Left lung (tissue), 10 donors: ENCODE data around the gene RASGRF1. TPM values are rescaled to one million over a fixed set of nuclear protein-coding genes. Genes with fewer than 3 reads are reported as not detected.
"Not testable (repeated sequence)": the region's sequence is repeated elsewhere in the genome, so short reads cannot be mapped to it uniquely, and the experiment has no call there.

Experiments used
- ATAC-seq: fragments of 200-7000 bp; cut with Tn5 transposase; one replicate; pipeline ENCODE4 v1.9.1; 2020; ENCODE audit warnings: moderate library complexity
- DNase-seq, 4 donors: peaks; one replicate each; pipeline ENCODE4 v3.0.0-alpha.2; 2013 to 2020
- H3K27ac ChIP-seq, 2 donors: fragments of 200-600 bp; sonication (generic) in 1 of 2; one replicate each; pipeline versions ENCODE4 v1.5.0 to v1.8.0; 2020 to 2021
- H3K27me3 ChIP-seq, 2 donors: fragments of 200-600 bp; sonication (generic) in 1 of 2; one replicate each; pipeline versions ENCODE4 v1.5.0 to v1.8.0; 2020 to 2021
- H3K36me3 ChIP-seq, 2 donors: fragments of 200-600 bp; sonication (generic) in 1 of 2; one replicate each; pipeline versions ENCODE4 v1.5.0 to v1.8.0; 2020 to 2021
- H3K4me1 ChIP-seq, 2 donors: fragments of 200-600 bp; one replicate each; pipeline ENCODE4 v1.8.0; 2021
- H3K4me3 ChIP-seq, 2 donors: fragments of 200-600 bp; sonication (generic) in 1 of 2; one replicate each; pipeline versions ENCODE4 v1.5.0 to v1.8.0; 2020 to 2021; ENCODE audit warnings: mild to moderate bottlenecking in 1 of 2
- H3K9me3 ChIP-seq, 2 donors: fragments of 200-600 bp; sonication (generic) in 1 of 2; one replicate each; pipeline versions ENCODE4 v1.5.0 to v1.8.0; 2020 to 2021
- intact Hi-C, 2 donors: fragments of 100-400 bp; cut with DNase I; formaldehyde crosslinking; loops; one replicate each; pipeline versions ENCODE4 v1.11.2 to v1.14.2; 2022
- polyA plus RNA-seq, 6 donors: library from polyadenylated mRNA; unstranded; fragments of 120-200 nt; gene quantifications; one replicate each; pipeline ENCODE4 v1.2.1, GENCODE V29; 2013; ENCODE audit not compliant: insufficient read length in 6 of 6
- total RNA-seq, 2 donors: library from RNA; stranded (reverse); fragmentation: NEBNext Ultra II Directional; extraction: Animal tissue kit (Norgen Biotek cat#: 25700); gene quantifications; one replicate each; pipeline ENCODE4 v1.2.1, GENCODE V29; 2021
- TF ChIP-seq, protein P1 (sequence below), 2 donors: fragments of 200-600 bp; sonication (generic) in 1 of 2; IDR thresholded peaks; one replicate each; pipeline versions ENCODE4 v1.5.0 to v1.8.0; 2021; ENCODE audit warnings: antibody characterized with exemption in 2 of 2
- donor health status: DM: no; HTN: yes; CAD: no.
- donor health status: DM: no; HTN: no; CAD: no.

RASGRF1 gene
- total and polyA plus RNA-seq, 8 donors: 5.9 to 63.2 (median 26.0) TPM

DNA sequence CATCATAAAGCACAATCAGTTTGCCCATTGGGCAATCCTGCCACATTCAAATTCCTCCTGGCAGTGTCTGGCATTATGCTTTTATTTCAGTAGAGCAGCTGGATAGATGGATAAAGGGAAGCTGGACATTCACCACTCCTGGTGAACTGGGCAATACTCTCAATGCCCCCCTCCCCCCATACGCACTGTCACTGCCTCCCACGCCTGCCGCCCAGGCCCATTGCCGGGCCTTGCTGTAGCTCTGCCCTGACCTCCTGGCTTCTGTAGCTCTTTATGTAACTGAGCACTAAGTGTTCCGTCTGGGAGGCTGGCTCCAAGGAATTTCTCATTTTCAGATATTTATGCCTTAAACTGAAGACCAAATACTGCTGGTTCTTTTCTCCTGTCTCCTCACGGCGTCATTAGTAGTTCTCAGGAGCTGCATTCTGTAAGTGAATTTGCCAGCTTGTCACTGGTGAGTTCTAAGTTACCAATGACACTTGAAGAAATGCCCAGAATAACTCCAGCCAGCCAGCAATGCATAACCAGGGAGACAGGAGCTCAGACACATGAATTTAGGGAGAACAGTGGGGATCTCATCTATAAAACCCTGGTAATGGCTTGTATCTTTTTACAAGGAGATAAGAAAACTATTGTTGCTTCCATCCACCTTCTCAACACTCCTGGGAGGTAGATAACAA, 25.5 kb upstream of the RASGRF1 start:
- intact Hi-C loops: no loop called here
- no peak overlapping the region for H3K4me3 ChIP-seq
- H3K4me1 ChIP-seq: no peaks in the 10 kb centered on the region
- no peak overlapping the region for H3K27ac ChIP-seq
- H3K36me3 ChIP-seq: no peaks in the 10 kb centered on the region
- ATAC-seq: no peak
- no peaks in the 10 kb centered on the region for H3K27me3 ChIP-seq
- TF ChIP-seq, protein P1, sequence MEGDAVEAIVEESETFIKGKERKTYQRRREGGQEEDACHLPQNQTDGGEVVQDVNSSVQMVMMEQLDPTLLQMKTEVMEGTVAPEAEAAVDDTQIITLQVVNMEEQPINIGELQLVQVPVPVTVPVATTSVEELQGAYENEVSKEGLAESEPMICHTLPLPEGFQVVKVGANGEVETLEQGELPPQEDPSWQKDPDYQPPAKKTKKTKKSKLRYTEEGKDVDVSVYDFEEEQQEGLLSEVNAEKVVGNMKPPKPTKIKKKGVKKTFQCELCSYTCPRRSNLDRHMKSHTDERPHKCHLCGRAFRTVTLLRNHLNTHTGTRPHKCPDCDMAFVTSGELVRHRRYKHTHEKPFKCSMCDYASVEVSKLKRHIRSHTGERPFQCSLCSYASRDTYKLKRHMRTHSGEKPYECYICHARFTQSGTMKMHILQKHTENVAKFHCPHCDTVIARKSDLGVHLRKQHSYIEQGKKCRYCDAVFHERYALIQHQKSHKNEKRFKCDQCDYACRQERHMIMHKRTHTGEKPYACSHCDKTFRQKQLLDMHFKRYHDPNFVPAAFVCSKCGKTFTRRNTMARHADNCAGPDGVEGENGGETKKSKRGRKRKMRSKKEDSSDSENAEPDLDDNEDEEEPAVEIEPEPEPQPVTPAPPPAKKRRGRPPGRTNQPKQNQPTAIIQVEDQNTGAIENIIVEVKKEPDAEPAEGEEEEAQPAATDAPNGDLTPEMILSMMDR (IDR thresholded peaks at IDR 0.05): no peak
- no peaks in the 10 kb centered on the region for H3K9me3 ChIP-seq
- peak in 1 of 4 donors; percentile 40 for DNase-seq

DNA sequence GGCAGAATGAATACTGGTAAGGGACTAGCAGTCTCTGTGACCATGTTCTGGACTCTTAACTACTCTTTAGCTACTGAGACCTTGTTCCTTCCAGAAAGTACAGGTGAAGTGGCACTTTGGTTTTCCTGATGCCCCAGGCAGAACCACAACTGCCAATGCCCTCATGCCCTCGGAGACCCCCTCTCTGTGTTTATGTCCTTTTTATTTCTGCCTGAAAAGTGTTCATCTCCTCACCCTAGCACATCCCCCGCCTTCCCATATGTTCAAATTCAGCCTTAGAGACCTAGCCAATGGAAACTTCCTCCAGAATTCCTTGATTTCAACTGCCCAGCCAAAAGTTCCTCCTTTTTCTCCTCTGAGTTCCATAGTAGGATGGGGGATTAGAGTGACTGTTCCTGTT, 23.3 kb upstream of the RASGRF1 start:
- H3K9me3 ChIP-seq: no peaks in the 10 kb centered on the region
- no peak overlapping the region for H3K27ac ChIP-seq
- no peaks in the 10 kb centered on the region for H3K36me3 ChIP-seq
- ATAC-seq: no peak
- H3K4me3 ChIP-seq: no peak overlapping the region
- H3K27me3 ChIP-seq: peaks cover 0 to 5% of the 10 kb centered on the region in 2 donors
- intact Hi-C loops: no loop called here
- no peaks in the 10 kb centered on the region for H3K4me1 ChIP-seq
- DNase-seq: no peak
- TF ChIP-seq, protein P1 (IDR thresholded peaks at IDR 0.05): no peak

DNA sequence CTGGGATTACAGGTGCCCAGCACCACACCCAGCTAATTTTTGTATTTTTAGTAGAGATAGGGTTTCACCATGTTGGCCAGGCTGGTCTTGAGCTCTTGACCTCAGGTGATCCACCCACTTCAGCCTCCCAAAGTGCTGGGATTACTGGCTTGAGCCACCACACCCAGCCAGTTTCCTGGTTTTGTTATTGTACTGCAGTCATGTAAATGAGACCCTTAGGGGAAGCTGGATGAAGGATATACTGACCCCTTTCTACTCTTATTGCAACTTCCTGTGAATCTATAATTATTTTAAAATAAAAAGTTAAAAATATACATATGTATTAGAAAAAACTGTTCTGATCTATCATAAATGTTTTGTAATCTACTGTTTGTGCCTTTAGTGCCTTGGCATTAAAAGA, 20.8 kb upstream of the RASGRF1 start:
- intact Hi-C loops, H3K9me3 ChIP-seq, DNase-seq, H3K4me3 ChIP-seq, H3K4me1 ChIP-seq, H3K27ac ChIP-seq, H3K36me3 ChIP-seq, ATAC-seq, H3K27me3 ChIP-seq: not testable (repeated sequence)

DNA sequence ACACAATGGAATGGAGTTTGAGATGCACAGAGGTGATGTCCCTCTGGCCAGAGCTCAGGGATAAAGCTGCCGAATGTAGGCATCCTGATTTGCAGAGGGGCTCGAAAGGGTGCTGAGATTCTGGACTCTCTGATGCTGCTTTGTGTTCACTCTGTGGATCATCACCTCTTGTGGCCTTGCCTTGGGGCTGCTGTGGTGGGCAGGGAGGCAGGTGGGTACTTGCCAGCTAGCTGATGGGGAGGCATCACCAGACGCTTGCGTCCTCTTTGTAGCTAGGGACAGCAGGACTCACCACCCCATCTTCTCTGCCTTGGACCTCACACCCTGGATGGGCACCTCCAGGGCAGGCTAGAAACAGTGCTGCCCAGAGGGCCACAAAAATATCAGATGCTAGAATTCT, 14.6 kb upstream of the RASGRF1 start:
- TF ChIP-seq, protein P1 (IDR thresholded peaks at IDR 0.05): no peak
- Histone ChIP-seq H3K36me3 (no peaks in the 10 kb centered on the region), H3K4me3 (no peak overlapping the region), H3K27ac (no peak overlapping the region), H3K9me3 (no peaks in the 10 kb centered on the region), H3K27me3 (peaks cover 0 to 59% of the 10 kb centered on the region in 2 donors), H3K4me1 (no peaks in the 10 kb centered on the region)
- ATAC-seq (no peak), DNase-seq (no peak)
- intact Hi-C loops: no loop called here

DNA sequence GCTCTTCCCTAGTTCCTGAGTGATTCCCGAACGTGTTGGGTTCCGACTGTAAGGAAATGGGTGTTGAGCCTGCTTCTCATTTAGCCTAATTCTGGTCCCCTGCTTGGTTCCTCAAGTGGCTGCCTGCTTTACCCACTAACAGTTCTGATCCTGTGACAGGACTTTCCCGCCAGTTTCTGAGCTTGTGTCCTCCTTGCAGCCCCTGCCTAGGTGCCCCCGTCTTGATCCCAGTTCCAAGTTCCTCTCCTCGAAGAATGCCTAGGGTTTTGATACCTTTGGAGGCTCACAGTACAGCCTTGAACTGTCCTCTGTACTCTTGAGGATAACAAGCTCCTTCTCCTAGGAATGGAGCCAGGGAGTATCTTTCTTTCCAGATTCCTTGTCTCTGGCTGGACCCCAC, 12.0 kb upstream of the RASGRF1 start:
- intact Hi-C loops: no loop called here
- Histone ChIP-seq H3K4me1 (no peaks in the 10 kb centered on the region), H3K27ac (no peak overlapping the region), H3K9me3 (no peaks in the 10 kb centered on the region), H3K4me3 (no peak overlapping the region), H3K27me3 (peaks cover 7 to 76% of the 10 kb centered on the region in 2 donors), H3K36me3 (no peaks in the 10 kb centered on the region)
- DNase-seq: no peak
- ATAC-seq: no peak
- TF ChIP-seq, protein P1 (IDR thresholded peaks at IDR 0.05): no peak
